ENCODE data around the gene MAP4K4. TPM values are rescaled to one million over a fixed set of nuclear protein-coding genes. Genes with fewer than 3 reads are reported as not detected.
"Not testable (repeated sequence)": the region's sequence is repeated elsewhere in the genome, so short reads cannot be mapped to it uniquely, and the experiment has no call there.

MAP4K4 gene
- total and polyA plus RNA-seq, 8 donors = 9.7 to 38.7 (median 15.3) TPM

DNA sequence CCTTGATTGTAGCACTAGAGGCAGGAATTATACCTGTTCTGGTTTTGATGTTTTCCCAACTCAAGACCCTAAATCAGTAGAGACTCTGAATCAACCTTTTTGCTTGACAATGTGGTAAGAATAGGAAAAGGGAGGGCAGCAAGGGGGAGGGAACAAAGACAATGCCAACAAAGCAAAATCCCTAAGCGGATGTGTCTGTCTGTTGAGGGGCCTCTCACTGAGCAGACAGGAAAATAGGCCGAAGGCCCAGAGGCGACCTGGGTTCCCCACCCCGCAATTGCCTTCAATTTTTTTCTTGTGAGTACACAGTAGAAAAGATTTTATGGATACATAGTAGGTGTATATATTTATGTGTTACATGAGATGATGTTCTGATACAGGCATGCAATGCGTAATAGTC, 75.6 kb downstream of the MAP4K4 start:
- peaks cover 0 to 9% (median 6%) of the 10 kb centered on the region in 3 donors for H3K4me1 ChIP-seq
- 93 to 96% methylated on average over 5 of the region's 5 CpGs for WGBS, 2 donors
- FAIRE-seq (no peak), DNase-seq (no peak), ATAC-seq (peak in 1 of 4 donors; percentile 21)
- no peaks in the 10 kb centered on the region for H3K36me3 ChIP-seq
- H3K4me3 ChIP-seq = no peak overlapping the region
- H3K27ac ChIP-seq = no peak overlapping the region
- no peaks in the 10 kb centered on the region for H3K9me3 ChIP-seq
- no peaks in the 10 kb centered on the region for H3K27me3 ChIP-seq
- intact Hi-C loops (cut with DNase I) = no loop called here
- TF ChIP-seq, protein P1, sequence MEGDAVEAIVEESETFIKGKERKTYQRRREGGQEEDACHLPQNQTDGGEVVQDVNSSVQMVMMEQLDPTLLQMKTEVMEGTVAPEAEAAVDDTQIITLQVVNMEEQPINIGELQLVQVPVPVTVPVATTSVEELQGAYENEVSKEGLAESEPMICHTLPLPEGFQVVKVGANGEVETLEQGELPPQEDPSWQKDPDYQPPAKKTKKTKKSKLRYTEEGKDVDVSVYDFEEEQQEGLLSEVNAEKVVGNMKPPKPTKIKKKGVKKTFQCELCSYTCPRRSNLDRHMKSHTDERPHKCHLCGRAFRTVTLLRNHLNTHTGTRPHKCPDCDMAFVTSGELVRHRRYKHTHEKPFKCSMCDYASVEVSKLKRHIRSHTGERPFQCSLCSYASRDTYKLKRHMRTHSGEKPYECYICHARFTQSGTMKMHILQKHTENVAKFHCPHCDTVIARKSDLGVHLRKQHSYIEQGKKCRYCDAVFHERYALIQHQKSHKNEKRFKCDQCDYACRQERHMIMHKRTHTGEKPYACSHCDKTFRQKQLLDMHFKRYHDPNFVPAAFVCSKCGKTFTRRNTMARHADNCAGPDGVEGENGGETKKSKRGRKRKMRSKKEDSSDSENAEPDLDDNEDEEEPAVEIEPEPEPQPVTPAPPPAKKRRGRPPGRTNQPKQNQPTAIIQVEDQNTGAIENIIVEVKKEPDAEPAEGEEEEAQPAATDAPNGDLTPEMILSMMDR (IDR thresholded peaks at IDR 0.05) = no peak

GRCh38 chr2:101773961-101774360, 76.5 kb downstream of the MAP4K4 start:
- H3K27ac ChIP-seq; FAIRE-seq; H3K9me3 ChIP-seq; H3K4me1 ChIP-seq; intact Hi-C loops (cut with DNase I); H3K36me3 ChIP-seq; DNase-seq; ATAC-seq; H3K4me3 ChIP-seq; H3K27me3 ChIP-seq: not testable (repeated sequence)
- 78 to 88% methylated on average over 3 of the region's 3 CpGs for WGBS, 2 donors

DNA sequence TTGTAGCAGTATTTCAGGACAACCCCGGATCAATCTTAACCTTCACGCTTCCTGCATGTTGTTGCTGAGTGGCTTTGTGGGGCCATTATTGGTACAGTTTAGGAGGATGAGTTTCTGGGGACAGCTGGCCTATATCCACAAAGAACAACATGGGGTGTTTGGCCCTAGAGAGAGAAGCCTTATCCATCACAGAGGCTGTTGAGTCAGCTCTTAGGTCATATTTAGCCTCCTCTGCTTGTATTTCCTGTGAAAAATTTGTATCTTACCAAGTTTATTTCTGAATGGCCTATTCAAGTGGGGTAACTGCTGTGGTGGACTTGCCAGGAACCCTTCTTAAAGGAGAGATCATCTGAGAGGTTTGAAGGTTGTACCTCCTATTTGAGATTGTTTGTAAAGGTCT, 77.6 kb downstream of the MAP4K4 start:
- DNase-seq (no peak), FAIRE-seq (no peak), ATAC-seq (no peak)
- WGBS, 2 donors = 90 to 100% methylated on average over 2 of the region's 2 CpGs
- Histone ChIP-seq H3K27me3 (no peaks in the 10 kb centered on the region), H3K4me1 (peaks cover 0 to 7% (median 6%) of the 10 kb centered on the region in 3 donors), H3K27ac (no peak overlapping the region), H3K4me3 (no peak overlapping the region), H3K36me3 (no peaks in the 10 kb centered on the region), H3K9me3 (no peaks in the 10 kb centered on the region)
- intact Hi-C loops (cut with DNase I) = no loop called here
- TF ChIP-seq, protein P1 (IDR thresholded peaks at IDR 0.05) = no peak

- no peaks in the 10 kb centered on the region for H3K9me3 ChIP-seq
- no peak for DNase-seq
- H3K36me3 ChIP-seq = no peaks in the 10 kb centered on the region
- no peaks in the 10 kb centered on the region for H3K27me3 ChIP-seq
- ATAC-seq = no peak
- 76% methylated on average over 8 of the region's 8 CpGs for WGBS, 2 donors
- intact Hi-C loops (cut with DNase I) = no loop called here
- H3K4me1 ChIP-seq = peaks cover 0 to 7% (median 6%) of the 10 kb centered on the region in 3 donors
- H3K27ac ChIP-seq = no peak overlapping the region
- TF ChIP-seq, protein P1 (IDR thresholded peaks at IDR 0.05) = no peak
- H3K4me3 ChIP-seq = no peak overlapping the region
- FAIRE-seq = no peak
These were observed 78.1 kb downstream of the MAP4K4 start for GRCh38 chr2:101775636-101776035.

DNA sequence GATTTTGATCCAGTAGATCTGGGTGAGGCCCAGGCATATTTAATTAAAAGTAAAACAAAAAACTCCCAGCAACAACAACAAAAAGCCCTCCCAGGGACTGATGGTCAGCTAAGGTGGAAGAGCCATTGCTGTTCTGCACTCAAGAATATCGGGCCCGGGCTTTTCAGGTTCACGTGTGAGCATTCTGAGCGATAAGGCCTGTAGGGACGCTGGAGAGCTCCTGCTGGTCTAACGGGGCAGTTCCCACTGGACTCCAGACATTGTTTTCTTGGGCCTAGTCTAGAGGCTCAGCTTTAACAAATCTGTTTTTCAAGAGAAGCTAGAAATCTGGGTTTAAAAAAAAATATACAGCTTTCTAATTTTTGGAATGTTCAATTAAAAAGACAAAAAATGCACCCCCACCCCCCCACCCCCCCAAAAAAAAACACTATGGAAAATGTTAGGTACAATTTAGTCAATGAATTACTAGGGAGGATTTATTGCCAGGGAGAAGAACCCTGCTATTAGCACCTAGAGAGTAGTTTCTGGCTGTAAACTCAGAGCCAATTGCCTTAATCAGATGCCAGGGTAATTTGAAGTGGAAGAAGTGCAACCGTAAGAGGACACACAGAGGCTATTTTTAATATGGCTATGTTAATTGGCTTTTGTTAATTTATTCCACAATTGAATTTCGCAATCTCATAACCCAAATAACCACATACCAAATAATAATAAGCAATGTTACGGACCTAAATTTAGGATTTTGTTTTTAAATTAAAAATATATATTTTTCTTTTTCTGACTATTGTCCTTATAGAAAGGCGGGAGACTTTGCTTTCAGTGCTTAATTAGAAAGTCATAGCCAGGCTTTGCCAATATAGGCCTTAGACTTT, 78.9 kb downstream of the MAP4K4 start:
- DNase-seq = no peak
- no peaks in the 10 kb centered on the region for H3K9me3 ChIP-seq
- intact Hi-C loops (cut with DNase I) = no loop called here
- H3K27me3 ChIP-seq = no peaks in the 10 kb centered on the region
- FAIRE-seq = no peak
- no peak overlapping the region for H3K27ac ChIP-seq
- H3K4me1 ChIP-seq = peaks cover 0 to 7% (median 6%) of the 10 kb centered on the region in 3 donors
- WGBS, 2 donors = 69 to 73% methylated on average over 10 of the region's 10 CpGs
- no peaks in the 10 kb centered on the region for H3K36me3 ChIP-seq
- no peak overlapping the region for H3K4me3 ChIP-seq
- no peak for ATAC-seq
- TF ChIP-seq, protein P1 (IDR thresholded peaks at IDR 0.05) = no peak

Measured in pancreas (tissue), 10 donors.